Embryonic facial prominence (tissue), 1 donor: Measurements from ENCODE around the gene AOAH.

ENCODE experiments used
- DNase-seq: peaks from one replicate; pipeline ENCODE4 v3.0.0-alpha.2; 2016; ENCODE audit errors: extremely low spot score

AOAH gene

GRCh38 chr7:36602934-36603887 lies 121.1 kb downstream of the AOAH start:
- DNase-seq: no peak

DNA sequence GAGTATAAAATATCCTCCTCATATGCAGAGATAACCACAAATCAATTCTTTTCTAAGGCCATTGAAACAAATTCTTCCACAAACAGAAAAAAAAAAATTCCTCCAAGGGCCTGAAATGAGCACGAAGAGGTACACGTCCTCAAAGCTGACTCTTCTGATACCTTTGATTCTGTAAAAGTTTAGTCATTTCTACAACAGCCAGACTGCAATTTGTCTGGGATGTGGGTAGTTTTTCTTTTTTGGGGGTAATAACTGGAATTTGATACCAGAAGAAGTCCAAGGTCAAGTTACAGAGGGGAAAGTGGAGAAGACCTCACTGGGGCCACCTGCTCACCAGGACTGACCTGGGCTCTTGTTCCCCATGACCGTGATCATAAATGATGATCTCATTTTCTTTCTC lies 121.8 kb downstream of the AOAH start:
- no peak for DNase-seq

- DNase-seq: no peak
Observed at GRCh38 chr7:36601601-36602000, 122.7 kb downstream of the AOAH start.

DNA sequence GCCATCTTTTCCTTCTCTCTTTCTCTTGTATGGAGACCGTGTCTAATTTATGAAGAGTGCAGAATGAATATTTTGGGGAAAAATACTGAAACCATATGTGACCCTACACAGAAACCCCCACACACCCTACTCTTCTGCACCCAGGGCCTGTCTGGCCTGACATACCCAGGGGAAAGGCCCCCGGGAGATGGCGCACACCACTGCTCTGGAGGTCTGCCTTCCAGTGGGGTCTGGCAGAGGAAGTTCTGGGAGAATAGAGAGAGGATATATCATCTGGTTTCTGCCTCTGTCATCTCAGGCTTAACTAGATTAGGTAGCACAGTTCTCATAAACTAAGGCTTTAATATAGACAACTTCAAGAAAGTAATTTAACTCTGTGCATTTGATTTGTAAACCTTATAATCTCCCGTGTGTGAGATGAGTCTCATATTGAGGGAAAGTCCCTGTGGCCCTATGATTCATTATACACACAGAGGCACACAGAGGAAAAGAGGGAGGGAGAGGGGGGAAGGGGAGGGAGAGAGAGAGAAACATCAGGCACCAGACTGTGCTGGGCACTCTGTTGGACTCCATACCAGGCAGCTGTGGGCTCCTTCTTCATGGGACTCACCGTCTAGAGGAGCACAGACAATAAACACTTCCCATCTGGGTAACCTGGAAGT lies 123.3 kb downstream of the AOAH start:
- no peak for DNase-seq

GRCh38 chr7:36600314-36600682 lies 124.0 kb downstream of the AOAH start:
- no peak for DNase-seq

GRCh38 chr7:36599645-36600313 lies 124.5 kb downstream of the AOAH start:
- DNase-seq: no peak

DNA sequence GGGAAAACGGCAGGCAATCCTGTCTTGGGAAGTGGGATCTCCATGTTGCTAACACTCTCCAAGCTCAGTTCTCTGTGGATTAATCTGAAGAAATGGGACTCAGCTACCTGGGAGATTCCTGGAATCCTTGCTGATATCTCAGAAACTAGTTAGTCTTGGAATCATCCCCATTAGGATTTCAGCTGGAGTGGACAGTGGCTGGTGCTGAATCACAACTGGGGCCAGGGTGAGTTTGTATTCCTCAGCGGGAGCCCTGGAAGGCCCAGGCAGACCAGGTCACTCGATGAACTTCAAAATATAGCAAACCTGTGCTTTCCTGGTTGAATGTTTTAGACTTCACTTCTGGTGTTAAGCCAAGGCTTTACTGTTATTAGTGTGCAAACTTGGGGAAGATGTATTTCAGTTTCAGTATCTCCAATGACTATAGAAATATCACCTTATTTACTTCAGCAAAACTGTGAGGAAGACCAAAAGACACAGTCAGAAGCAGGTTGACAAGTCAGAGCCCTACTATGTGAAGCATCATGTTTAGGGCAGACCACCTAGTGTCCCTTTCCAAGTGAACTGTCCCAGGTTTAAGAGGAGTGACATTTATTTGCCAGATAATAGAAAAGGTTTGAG lies 126.1 kb downstream of the AOAH start:
- no peak for DNase-seq

DNA sequence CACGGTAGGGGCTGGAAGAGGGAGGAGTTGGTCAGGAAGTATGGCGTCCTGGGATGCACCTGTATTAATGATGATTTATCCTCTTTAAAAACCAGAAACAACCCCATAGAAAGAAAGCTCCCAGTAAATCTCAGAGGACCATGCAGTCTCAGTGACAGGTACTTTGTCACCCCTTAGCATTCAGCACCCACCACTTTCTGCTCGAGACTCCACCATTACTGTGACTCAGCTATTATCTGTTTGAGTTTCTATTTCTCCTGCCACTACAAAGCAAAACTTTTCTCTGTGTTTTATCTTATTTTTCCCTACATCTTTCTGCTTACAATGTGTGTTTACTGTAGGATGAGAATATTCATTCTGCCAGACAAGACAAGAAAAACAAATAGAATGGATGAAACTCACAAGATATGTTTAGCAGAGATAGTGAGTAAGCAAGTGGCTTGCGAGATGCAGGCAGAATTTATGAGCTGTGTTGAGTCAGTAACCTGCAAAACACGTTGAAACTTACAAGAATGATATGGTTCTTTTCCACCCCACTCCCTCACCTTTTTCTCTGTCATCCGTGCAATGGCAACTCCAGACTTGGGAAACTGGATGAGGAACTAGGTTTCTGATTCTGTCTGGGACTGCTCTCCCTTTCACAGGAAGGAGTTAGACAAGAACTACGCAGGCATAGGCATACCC lies 127.1 kb downstream of the AOAH start:
- DNase-seq: no peak

- DNase-seq: no peak
Observed at GRCh38 chr7:36594445-36594844, 129.8 kb downstream of the AOAH start.

- no peak for DNase-seq
Observed at GRCh38 chr7:36591636-36592035, 132.7 kb downstream of the AOAH start.

DNA sequence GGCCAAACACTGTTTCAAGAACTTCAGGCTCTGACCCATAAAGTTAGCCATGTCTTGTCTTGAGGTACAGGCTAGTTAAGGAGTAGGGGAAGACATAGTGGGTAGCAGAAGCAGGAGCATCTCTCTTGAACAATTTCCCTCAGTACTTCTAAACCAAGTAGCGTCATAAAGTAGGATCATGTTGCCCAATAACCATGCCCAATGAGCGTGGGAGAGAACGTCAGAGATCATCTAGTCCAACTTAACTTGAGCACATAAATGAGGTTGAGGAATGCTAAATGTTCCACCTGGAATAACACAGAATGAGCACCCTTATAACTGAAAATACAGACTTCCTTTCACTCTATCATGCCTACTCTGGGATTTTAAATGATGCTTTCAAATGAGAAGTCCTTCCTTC lies 134.9 kb downstream of the AOAH start:
- no peak for DNase-seq

DNA sequence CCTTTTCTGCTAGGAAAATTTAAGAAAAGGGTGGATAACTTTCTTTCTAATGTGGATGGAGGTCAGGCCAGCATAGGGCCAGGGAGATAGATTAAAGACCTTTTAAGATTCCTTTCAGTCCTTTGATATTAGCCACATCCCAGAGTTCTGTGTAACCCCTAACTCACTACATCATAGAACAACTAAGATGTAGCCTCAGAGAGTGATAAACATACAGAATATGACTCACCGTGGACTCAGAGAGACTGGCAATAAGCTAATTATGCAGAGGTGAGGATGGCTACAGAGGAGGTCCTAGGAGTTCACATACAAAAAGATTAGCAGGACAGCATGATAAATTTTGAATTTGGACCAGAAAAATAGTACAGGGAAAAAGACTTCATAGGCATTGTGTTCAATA lies 141.0 kb downstream of the AOAH start:
- DNase-seq: no peak

- no peak for DNase-seq
Observed at GRCh38 chr7:36575832-36576231, 148.5 kb downstream of the AOAH start.

GRCh38 chr7:36573066-36573465 lies 151.2 kb downstream of the AOAH start:
- no peak for DNase-seq

DNA sequence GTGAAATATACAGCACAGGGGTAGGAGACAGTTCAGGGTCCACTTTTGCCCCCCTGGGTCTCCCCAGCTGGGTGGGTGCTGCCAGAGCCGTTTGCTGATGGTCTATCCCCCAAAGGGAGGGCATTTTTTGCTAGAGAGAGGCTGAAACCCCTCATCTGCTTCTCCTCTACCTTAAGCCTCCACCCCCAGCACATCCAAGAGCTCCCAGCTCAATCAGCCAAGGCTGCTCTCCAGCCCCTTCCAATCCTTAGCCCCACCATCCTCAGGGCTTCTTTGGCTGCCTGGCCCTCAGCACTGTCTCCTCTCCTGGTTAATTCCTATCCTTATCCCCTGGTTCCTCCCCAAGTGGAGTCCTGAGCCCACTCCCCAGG lies 153.1 kb downstream of the AOAH start:
- DNase-seq: no peak

- DNase-seq: no peak
Observed at GRCh38 chr7:36570528-36571189, 153.6 kb downstream of the AOAH start.

DNA sequence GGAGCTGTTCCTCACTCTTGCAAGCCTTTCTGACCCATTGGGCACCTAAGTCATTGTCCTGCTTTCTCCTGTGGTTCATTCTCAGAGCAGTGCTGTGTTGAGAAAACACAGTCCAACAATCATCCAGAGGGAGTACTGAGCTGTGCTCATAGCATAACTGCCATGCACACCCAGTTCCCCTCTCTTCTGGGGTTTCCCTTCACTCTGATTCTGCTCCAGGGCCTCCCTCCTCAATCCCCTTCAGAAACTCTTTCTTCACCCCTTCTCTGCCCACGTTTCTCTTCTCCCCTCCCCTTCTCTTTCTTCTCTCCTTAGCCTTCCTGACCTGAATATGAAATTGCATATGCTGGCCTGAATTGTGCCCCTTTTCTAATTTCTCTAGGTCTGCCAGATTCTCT lies 155.8 kb downstream of the AOAH start:
- DNase-seq: no peak

DNA sequence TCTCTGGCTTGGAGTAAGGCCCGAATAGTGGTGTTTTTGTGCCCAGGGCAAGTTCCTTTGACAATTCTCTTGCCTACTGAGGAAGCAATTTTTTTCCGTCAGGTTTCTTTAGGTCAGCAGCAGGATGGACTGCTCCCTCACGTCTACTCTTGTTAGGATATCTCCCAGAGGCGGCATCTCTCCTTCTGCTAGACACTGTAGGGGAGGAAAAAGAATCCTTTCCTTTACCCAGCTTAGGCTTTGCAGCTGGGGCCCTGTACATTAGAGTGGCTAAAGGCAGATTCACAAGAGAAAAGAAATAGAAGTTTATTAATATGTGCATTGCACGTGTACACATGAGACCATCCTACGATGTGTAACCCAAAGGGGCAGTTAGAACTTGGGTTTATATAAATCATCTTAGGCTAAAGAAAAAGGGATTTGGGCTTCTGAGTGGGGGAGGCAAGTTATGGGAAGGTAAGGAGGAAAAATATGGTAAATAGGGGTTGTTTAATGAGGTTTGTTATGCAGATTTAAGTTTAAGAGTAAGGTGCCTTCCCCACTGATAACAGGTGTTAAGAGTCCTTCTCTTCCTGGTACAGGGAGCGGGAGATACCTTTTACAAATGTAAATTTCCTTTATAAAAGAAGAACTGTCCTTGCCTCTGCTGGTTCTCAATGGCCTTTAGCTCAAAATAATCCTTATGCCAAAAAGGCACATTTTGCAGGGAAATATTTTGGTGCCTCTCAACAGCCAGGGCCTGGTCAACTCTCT lies 156.4 kb downstream of the AOAH start:
- DNase-seq: no peak

DNA sequence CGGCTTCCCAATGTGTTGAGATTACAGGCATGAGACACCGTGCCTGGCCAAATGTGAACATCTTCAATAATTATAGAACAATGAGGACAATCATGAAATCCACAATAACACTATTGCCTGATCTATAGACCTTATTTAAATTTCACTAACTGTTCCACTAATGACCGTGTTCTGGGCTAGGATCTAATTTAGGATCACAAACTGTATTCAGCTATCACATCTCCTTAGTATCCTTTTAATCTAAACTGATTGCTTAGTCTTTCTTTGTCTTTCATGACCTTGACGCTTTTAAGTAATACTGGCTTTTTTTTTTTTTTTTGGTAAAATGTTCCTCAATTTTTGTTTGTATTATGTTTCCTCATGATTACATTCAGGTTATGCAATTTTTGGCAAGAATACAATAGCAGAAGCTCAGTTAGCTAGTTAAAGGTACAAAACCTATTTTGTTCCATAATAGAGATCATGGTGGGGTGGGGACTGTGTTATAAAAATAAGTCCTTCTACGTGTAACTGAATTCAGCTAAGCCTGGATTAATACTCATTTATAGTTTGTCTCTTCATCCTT lies 158.4 kb downstream of the AOAH start:
- no peak for DNase-seq

DNA sequence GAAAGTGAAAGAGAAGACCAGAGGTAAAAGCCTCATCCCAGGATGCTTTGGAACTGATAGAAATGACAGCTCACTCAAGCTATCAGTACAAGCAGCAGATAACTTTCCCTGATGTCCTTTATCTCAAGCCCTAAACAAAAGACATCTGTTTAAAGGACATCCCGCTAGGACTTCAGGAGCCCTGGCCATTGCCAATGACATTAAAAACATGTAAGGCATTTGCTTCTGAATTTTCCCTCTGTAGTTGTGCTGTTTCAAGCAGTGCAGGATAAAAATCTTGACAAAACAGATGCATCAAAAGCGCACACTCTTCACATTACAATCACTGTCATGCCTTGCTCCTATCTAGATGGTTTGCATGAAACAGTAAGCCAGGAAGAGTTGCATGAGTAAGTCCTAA lies 159.8 kb downstream of the AOAH start:
- no peak for DNase-seq
